ENCODE results near the gene GRPEL2. TPM values are rescaled to one million over a fixed set of nuclear protein-coding genes. Genes with fewer than 3 reads are reported as not detected.

Gene GRPEL2
- total and polyA plus RNA-seq, 2 experiments from 2014 or later: 7.6 to 19.6 TPM

DNA sequence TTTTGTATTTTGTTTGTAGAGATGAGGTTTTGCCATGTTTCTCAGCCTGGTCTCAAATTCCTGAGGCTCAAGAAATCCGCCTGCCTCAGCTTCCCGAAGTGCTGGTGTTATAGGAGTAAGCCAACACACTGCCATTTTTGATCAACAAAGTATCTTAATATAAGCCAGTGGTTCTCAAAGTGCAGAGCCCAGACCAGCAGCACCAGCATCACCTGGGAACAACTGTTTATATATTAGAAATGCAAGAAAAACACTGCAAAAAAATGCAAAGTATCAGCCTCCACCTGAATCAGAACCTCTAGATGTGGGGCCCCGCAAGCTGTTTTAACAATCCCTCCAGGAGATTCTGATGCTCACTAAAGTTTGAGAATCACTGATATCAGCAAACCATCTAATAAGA is 27.6 kb downstream of the GRPEL2 start:
- WGBS (ENCODE audit: low lambda C conversion rate, missing lambda C conversion rate): 94% methylated on average over 3 of the region's 3 CpGs
- Histone ChIP-seq H3K4me3 (no peak overlapping the region), H3K4me1 (ENCODE audit: insufficient read depth) (no peaks in the 10 kb centered on the region), H3K27ac (no peak overlapping the region), H3K4me2 (no peak overlapping the region), H3K9me3 (ENCODE audit: low read depth) (no peaks in the 10 kb centered on the region), H2AFZ (no peak overlapping the region), H3K27me3 (no peaks in the 10 kb centered on the region), H4K20me1 (ENCODE audit: insufficient read depth, poor library complexity, severe bottlenecking) (no peaks in the 10 kb centered on the region), H3K36me3 (replicated peaks; ENCODE audit: insufficient read depth, low read depth) (no peaks in the 10 kb centered on the region), H3K79me2 (no peaks in the 10 kb centered on the region), H3K9me2 (replicated peaks; ENCODE audit: insufficient read depth) (no peaks in the 10 kb centered on the region)
- DNase-seq (ENCODE audit: low spot score): no peak
- no peak for TF ChIP-seq EZH2phosphoT487 (IDR thresholded peaks at IDR 0.05; ENCODE audit: low read depth, severe bottlenecking, unreplicated experiment)
- TF ChIP-seq, protein P1, sequence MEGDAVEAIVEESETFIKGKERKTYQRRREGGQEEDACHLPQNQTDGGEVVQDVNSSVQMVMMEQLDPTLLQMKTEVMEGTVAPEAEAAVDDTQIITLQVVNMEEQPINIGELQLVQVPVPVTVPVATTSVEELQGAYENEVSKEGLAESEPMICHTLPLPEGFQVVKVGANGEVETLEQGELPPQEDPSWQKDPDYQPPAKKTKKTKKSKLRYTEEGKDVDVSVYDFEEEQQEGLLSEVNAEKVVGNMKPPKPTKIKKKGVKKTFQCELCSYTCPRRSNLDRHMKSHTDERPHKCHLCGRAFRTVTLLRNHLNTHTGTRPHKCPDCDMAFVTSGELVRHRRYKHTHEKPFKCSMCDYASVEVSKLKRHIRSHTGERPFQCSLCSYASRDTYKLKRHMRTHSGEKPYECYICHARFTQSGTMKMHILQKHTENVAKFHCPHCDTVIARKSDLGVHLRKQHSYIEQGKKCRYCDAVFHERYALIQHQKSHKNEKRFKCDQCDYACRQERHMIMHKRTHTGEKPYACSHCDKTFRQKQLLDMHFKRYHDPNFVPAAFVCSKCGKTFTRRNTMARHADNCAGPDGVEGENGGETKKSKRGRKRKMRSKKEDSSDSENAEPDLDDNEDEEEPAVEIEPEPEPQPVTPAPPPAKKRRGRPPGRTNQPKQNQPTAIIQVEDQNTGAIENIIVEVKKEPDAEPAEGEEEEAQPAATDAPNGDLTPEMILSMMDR (IDR thresholded peaks at IDR 0.05; ENCODE audit: poor library complexity): no peak
- TF ChIP-seq EZH2 (IDR thresholded peaks at IDR 0.05; ENCODE audit: borderline replicate concordance): no peak

DNA sequence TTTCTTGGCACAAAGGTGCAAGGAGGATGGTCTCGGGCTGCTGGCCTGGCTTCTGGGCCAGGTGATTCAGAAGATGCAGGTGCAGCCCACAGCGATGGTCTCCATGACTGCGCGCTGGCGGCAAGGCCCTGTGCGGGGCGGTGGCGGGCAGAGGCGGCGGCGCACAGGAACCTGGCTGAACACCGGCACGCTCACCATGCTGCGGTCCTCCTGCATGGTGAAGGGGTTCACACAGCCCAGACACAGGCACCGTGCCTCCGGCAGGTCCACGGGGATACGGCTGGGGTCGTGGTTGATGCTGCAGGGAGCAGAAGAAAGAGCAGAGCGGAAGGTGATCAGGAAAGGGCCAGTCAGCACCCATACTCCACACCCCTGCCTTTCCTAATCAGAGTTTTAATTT is 29.0 kb downstream of the GRPEL2 start:
- Histone ChIP-seq H3K79me2 (no peaks in the 10 kb centered on the region), H3K4me3 (no peak overlapping the region), H3K36me3 (replicated peaks; ENCODE audit: insufficient read depth, low read depth) (no peaks in the 10 kb centered on the region), H3K27me3 (no peaks in the 10 kb centered on the region), H3K27ac (no peak overlapping the region), H3K4me2 (no peak overlapping the region), H3K4me1 (ENCODE audit: insufficient read depth) (no peaks in the 10 kb centered on the region), H4K20me1 (ENCODE audit: insufficient read depth, poor library complexity, severe bottlenecking) (no peaks in the 10 kb centered on the region), H3K9me2 (replicated peaks; ENCODE audit: insufficient read depth) (no peaks in the 10 kb centered on the region), H2AFZ (no peak overlapping the region), H3K9me3 (ENCODE audit: low read depth) (no peaks in the 10 kb centered on the region)
- WGBS (ENCODE audit: low lambda C conversion rate, missing lambda C conversion rate): 97% methylated on average over 20 of the region's 20 CpGs
- no peak for TF ChIP-seq EZH2 (IDR thresholded peaks at IDR 0.05; ENCODE audit: borderline replicate concordance)
- TF ChIP-seq, protein P1 (IDR thresholded peaks at IDR 0.05; ENCODE audit: poor library complexity): no peak
- no peak for TF ChIP-seq EZH2phosphoT487 (IDR thresholded peaks at IDR 0.05; ENCODE audit: low read depth, severe bottlenecking, unreplicated experiment)
- DNase-seq (ENCODE audit: low spot score): no peak

DNA sequence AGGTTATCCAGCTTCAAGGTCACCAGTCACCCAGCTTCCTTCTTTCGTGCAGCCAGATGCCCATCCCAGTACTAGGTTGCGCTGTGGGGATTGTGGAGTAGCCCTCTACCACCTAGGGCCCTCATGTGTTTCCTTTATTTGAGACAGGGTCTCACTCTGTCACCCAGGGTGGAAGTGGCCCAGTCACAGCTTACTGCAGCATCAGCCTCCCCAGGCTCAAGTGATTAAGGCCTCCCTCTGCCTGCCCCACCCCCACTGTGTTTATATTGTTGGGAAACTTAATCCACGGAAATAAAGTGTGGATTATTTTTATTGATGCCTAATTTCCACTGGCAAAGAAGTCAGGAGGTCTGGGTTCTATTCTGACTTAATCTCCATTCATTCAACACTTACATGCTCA is 29.5 kb downstream of the GRPEL2 start:
- H3K9me3 ChIP-seq (ENCODE audit: low read depth): no peaks in the 10 kb centered on the region
- H3K27ac ChIP-seq: no peak overlapping the region
- H2AFZ ChIP-seq: no peak overlapping the region
- no peak for TF ChIP-seq EZH2phosphoT487 (IDR thresholded peaks at IDR 0.05; ENCODE audit: low read depth, severe bottlenecking, unreplicated experiment)
- TF ChIP-seq EZH2 (IDR thresholded peaks at IDR 0.05; ENCODE audit: borderline replicate concordance): no peak
- TF ChIP-seq, protein P1 (IDR thresholded peaks at IDR 0.05; ENCODE audit: poor library complexity): no peak
- no peak overlapping the region for H3K4me2 ChIP-seq
- DNase-seq (ENCODE audit: low spot score): no peak
- H3K4me1 ChIP-seq (ENCODE audit: insufficient read depth): no peaks in the 10 kb centered on the region
- no peaks in the 10 kb centered on the region for H3K9me2 ChIP-seq (replicated peaks; ENCODE audit: insufficient read depth)
- no peak overlapping the region for H3K4me3 ChIP-seq
- no peaks in the 10 kb centered on the region for H3K27me3 ChIP-seq
- WGBS (ENCODE audit: low lambda C conversion rate, missing lambda C conversion rate): 75% methylated on average over 3 of the region's 3 CpGs
- H4K20me1 ChIP-seq (ENCODE audit: insufficient read depth, poor library complexity, severe bottlenecking): no peaks in the 10 kb centered on the region
- H3K36me3 ChIP-seq (replicated peaks; ENCODE audit: insufficient read depth, low read depth): no peaks in the 10 kb centered on the region
- H3K79me2 ChIP-seq: no peaks in the 10 kb centered on the region

DNA sequence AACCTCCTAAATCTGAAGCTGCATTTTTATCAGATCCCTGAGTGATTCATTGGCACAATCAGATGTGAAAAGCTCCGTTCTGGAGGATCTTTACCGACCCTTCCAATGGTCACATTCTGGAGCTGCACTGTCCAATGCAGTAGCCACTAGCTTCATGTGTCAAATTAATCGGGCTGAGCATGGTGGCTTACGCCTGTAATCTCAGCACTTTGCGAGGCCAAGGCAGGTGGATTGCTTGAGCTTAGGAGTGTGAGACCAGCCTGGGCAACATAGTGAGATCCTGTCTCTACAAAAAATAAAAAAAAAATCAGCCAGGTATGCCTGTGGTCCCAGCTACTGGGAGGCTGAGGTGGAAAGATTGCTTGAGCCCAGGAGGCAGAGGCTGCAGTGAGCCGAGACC is 30.1 kb downstream of the GRPEL2 start:
- TF ChIP-seq EZH2 (IDR thresholded peaks at IDR 0.05; ENCODE audit: borderline replicate concordance) (no peak), EZH2phosphoT487 (IDR thresholded peaks at IDR 0.05; ENCODE audit: low read depth, severe bottlenecking, unreplicated experiment) (no peak)
- TF ChIP-seq, protein P1 (IDR thresholded peaks at IDR 0.05; ENCODE audit: poor library complexity): no peak
- H3K9me2 ChIP-seq (replicated peaks; ENCODE audit: insufficient read depth): no peaks in the 10 kb centered on the region
- H3K36me3 ChIP-seq (replicated peaks; ENCODE audit: insufficient read depth, low read depth): no peaks in the 10 kb centered on the region
- no peak for DNase-seq (ENCODE audit: low spot score)
- H3K27ac ChIP-seq: no peak overlapping the region
- no peaks in the 10 kb centered on the region for H3K9me3 ChIP-seq (ENCODE audit: low read depth)
- WGBS (ENCODE audit: low lambda C conversion rate, missing lambda C conversion rate): 89% methylated on average over 6 of the region's 6 CpGs
- no peaks in the 10 kb centered on the region for H4K20me1 ChIP-seq (ENCODE audit: insufficient read depth, poor library complexity, severe bottlenecking)
- no peaks in the 10 kb centered on the region for H3K4me1 ChIP-seq (ENCODE audit: insufficient read depth)
- no peaks in the 10 kb centered on the region for H3K79me2 ChIP-seq
- H3K4me2 ChIP-seq: no peak overlapping the region
- no peak overlapping the region for H2AFZ ChIP-seq
- H3K4me3 ChIP-seq: no peak overlapping the region
- no peaks in the 10 kb centered on the region for H3K27me3 ChIP-seq

Measured in hepatocyte (in vitro differentiated cells).